Left lung (tissue), 10 donors: ENCODE data around the gene MAGI1. TPM values are rescaled to one million over a fixed set of nuclear protein-coding genes. Genes with fewer than 3 reads are reported as not detected.

ENCODE experiments used
- ATAC-seq: fragments of 200-7000 bp; cut with Tn5 transposase; one replicate; pipeline ENCODE4 v1.9.1; 2020; ENCODE audit warnings: moderate library complexity
- DNase-seq, 4 donors: peaks; one replicate each; pipeline ENCODE4 v3.0.0-alpha.2; 2013 to 2020
- H3K27ac ChIP-seq, 2 donors: fragments of 200-600 bp; sonication (generic) in 1 of 2; one replicate each; pipeline versions ENCODE4 v1.5.0 to v1.8.0; 2020 to 2021
- H3K27me3 ChIP-seq, 2 donors: fragments of 200-600 bp; sonication (generic) in 1 of 2; one replicate each; pipeline versions ENCODE4 v1.5.0 to v1.8.0; 2020 to 2021
- H3K36me3 ChIP-seq, 2 donors: fragments of 200-600 bp; sonication (generic) in 1 of 2; one replicate each; pipeline versions ENCODE4 v1.5.0 to v1.8.0; 2020 to 2021
- H3K4me1 ChIP-seq, 2 donors: fragments of 200-600 bp; one replicate each; pipeline ENCODE4 v1.8.0; 2021
- H3K4me3 ChIP-seq, 2 donors: fragments of 200-600 bp; sonication (generic) in 1 of 2; one replicate each; pipeline versions ENCODE4 v1.5.0 to v1.8.0; 2020 to 2021; ENCODE audit warnings: mild to moderate bottlenecking in 1 of 2
- H3K9me3 ChIP-seq, 2 donors: fragments of 200-600 bp; sonication (generic) in 1 of 2; one replicate each; pipeline versions ENCODE4 v1.5.0 to v1.8.0; 2020 to 2021
- CTCF ChIP-seq, 2 donors: fragments of 200-600 bp; sonication (generic) in 1 of 2; IDR thresholded peaks; one replicate each; pipeline versions ENCODE4 v1.5.0 to v1.8.0; 2021; ENCODE audit warnings: antibody characterized with exemption in 2 of 2
- intact Hi-C, 2 donors: fragments of 100-400 bp; cut with DNase I; formaldehyde crosslinking; loops; one replicate each; pipeline versions ENCODE4 v1.11.2 to v1.14.2; 2022
- polyA plus RNA-seq, 6 donors: library from polyadenylated mRNA; unstranded; fragments of 120-200 nt; gene quantifications; one replicate each; pipeline ENCODE4 v1.2.1, GENCODE V29; 2013; ENCODE audit not compliant: insufficient read length in 6 of 6
- total RNA-seq, 2 donors: library from RNA; stranded (reverse); fragmentation: NEBNext Ultra II Directional; extraction: Animal tissue kit (Norgen Biotek cat#: 25700); gene quantifications; one replicate each; pipeline ENCODE4 v1.2.1, GENCODE V29; 2021
- donor health status: DM: no; HTN: yes; CAD: no.
- donor health status: DM: no; HTN: no; CAD: no.

The MAGI1 gene
- total and polyA plus RNA-seq, 8 donors: 25.4 to 32.0 (median 28.7) TPM

GRCh38 chr3:65912647-65913046 lies 126.1 kb downstream of the MAGI1 start:
- peaks cover 0 to 3% of the 10 kb centered on the region in 2 donors for H3K9me3 ChIP-seq
- no peak for TF ChIP-seq CTCF (IDR thresholded peaks at IDR 0.05)
- ATAC-seq: peak; percentile 59

GRCh38 chr3:65908588-65908987 lies 130.1 kb downstream of the MAGI1 start:
- no peak for ATAC-seq
- TF ChIP-seq CTCF (IDR thresholded peaks at IDR 0.05): no peak
- H3K27ac ChIP-seq: no peak overlapping the region
- H3K36me3 ChIP-seq: no peaks in the 10 kb centered on the region
- intact Hi-C loops: no loop called here
- no peaks in the 10 kb centered on the region for H3K27me3 ChIP-seq
- H3K4me1 ChIP-seq: no peaks in the 10 kb centered on the region
- DNase-seq: no peak
- H3K4me3 ChIP-seq: no peak overlapping the region
- no peaks in the 10 kb centered on the region for H3K9me3 ChIP-seq

More at GRCh38 chr3:65912647-65913046, 126.1 kb downstream of the MAGI1 start:
- Histone ChIP-seq H3K27ac (no peak overlapping the region), H3K27me3 (no peaks in the 10 kb centered on the region), H3K36me3 (no peaks in the 10 kb centered on the region), H3K4me1 (no peaks in the 10 kb centered on the region), H3K4me3 (no peak overlapping the region)
- intact Hi-C loops: no loop called here
- DNase-seq: no peak

- intact Hi-C loops: no loop called here
- Histone ChIP-seq H3K27ac (no peak overlapping the region), H3K4me3 (no peak overlapping the region), H3K4me1 (no peaks in the 10 kb centered on the region), H3K9me3 (no peaks in the 10 kb centered on the region), H3K36me3 (no peaks in the 10 kb centered on the region), H3K27me3 (no peaks in the 10 kb centered on the region)
- DNase-seq (no peak), ATAC-seq (no peak)
- TF ChIP-seq CTCF (IDR thresholded peaks at IDR 0.05): no peak
Measured at GRCh38 chr3:65907232-65908130, 131.2 kb downstream of the MAGI1 start.

GRCh38 chr3:65905771-65906170 lies 132.9 kb downstream of the MAGI1 start:
- H3K9me3 ChIP-seq: no peaks in the 10 kb centered on the region
- no peak overlapping the region for H3K27ac ChIP-seq
- no peaks in the 10 kb centered on the region for H3K27me3 ChIP-seq
- intact Hi-C loops: no loop called here
- no peak for TF ChIP-seq CTCF (IDR thresholded peaks at IDR 0.05)
- DNase-seq (no peak), ATAC-seq (no peak)
- H3K36me3 ChIP-seq: no peaks in the 10 kb centered on the region
- H3K4me1 ChIP-seq: no peaks in the 10 kb centered on the region
- no peak overlapping the region for H3K4me3 ChIP-seq

DNA sequence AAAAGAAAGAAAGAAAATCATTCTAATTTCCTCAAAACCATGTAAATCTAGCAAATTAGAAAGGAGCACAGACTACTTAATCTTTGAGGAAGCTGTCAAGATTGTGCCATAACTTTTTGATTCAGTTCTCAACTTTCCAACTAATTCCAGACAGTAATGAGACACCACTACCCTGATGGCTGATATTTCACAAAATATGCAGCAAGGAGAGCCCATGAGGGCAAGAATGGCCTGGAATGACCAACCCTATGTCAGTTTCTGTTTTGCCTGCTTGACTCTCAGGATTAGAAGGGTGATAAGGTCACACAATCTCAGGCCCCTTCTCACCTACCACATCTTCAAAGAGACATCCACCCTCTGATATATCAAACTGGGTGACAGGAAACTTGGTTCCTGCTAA lies 134.7 kb downstream of the MAGI1 start:
- H3K9me3 ChIP-seq: no peaks in the 10 kb centered on the region

More for the DNA sequence above, 134.7 kb downstream of the MAGI1 start:
- DNase-seq (no peak), ATAC-seq (no peak)
- Histone ChIP-seq H3K4me3 (no peak overlapping the region), H3K27me3 (no peaks in the 10 kb centered on the region), H3K4me1 (no peaks in the 10 kb centered on the region), H3K27ac (no peak overlapping the region), H3K36me3 (no peaks in the 10 kb centered on the region)
- intact Hi-C loops: no loop called here
- no peak for TF ChIP-seq CTCF (IDR thresholded peaks at IDR 0.05)
